ENCODE data around the gene SRCAP. TPM values are rescaled to one million over a fixed set of nuclear protein-coding genes. Genes with fewer than 3 reads are reported as not detected.

The SRCAP gene
- total RNA-seq, 1 experiment from 2014 or later, result 58.5 TPM

DNA sequence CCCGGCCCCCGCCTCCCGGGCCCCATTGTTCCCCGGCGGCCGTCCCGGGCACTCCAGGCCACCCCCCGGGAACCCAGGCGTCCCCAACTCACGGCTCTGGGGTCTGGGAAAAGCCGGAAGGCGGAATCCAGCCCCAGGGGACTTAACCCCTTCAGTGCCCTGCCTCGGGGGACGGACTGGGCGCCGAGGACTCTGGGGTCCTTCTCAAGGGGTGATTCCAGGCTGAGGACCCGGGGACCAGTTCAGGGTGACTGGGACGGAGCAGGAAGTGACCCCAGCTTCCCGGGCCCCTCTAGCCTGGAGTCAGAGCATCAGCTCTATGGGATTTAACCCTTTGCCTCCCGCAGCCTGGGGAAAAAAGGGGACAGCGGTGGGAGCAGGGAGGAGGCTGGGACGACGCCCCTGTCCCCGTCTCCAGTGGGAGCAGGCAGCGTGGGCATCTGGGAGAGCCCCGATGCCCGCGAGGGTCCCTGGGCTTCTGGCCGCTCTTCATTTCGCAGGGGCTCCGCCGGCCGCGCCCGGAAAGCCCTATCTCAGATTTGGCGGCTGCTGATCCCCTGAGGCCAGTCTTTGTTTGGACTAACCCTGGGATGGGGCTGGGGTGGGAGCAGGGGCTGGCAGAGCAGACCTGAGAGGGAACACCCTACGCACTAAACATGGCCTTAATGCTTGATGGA is 88.1 kb downstream of the SRCAP start, which contains the start of gene ZNF629 (continued):
- TF ChIP-seq, protein P1, sequence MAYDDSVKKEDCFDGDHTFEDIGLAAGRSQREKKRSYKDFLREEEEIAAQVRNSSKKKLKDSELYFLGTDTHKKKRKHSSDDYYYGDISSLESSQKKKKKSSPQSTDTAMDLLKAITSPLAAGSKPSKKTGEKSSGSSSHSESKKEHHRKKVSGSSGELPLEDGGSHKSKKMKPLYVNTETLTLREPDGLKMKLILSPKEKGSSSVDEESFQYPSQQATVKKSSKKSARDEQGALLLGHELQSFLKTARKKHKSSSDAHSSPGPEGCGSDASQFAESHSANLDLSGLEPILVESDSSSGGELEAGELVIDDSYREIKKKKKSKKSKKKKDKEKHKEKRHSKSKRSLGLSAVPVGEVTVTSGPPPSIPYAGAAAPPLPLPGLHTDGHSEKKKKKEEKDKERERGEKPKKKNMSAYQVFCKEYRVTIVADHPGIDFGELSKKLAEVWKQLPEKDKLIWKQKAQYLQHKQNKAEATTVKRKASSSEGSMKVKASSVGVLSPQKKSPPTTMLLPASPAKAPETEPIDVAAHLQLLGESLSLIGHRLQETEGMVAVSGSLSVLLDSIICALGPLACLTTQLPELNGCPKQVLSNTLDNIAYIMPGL (CRISPR knock-in tag; IDR thresholded peaks at IDR 0.05), result peak; percentile 73
- TF ChIP-seq, protein P2, sequence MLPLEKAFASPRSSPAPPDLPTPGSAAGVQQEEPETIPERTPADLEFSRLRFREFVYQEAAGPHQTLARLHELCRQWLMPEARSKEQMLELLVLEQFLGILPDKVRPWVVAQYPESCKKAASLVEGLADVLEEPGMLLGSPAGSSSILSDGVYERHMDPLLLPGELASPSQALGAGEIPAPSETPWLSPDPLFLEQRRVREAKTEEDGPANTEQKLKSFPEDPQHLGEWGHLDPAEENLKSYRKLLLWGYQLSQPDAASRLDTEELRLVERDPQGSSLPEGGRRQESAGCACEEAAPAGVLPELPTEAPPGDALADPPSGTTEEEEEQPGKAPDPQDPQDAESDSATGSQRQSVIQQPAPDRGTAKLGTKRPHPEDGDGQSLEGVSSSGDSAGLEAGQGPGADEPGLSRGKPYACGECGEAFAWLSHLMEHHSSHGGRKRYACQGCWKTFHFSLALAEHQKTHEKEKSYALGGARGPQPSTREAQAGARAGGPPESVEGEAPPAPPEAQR (CRISPR knock-in tag; IDR thresholded peaks at IDR 0.05), result no peak
- no peak for TF ChIP-seq ZNF138 (CRISPR knock-in tag; conservative IDR thresholded peaks at IDR 0.05)
- peak; percentile 82 for TF ChIP-seq GABPB1 (CRISPR knock-in tag; IDR thresholded peaks at IDR 0.05)
- TF ChIP-seq, protein P3, sequence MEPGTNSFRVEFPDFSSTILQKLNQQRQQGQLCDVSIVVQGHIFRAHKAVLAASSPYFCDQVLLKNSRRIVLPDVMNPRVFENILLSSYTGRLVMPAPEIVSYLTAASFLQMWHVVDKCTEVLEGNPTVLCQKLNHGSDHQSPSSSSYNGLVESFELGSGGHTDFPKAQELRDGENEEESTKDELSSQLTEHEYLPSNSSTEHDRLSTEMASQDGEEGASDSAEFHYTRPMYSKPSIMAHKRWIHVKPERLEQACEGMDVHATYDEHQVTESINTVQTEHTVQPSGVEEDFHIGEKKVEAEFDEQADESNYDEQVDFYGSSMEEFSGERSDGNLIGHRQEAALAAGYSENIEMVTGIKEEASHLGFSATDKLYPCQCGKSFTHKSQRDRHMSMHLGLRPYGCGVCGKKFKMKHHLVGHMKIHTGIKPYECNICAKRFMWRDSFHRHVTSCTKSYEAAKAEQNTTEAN (CRISPR knock-in tag; IDR thresholded peaks at IDR 0.05), result 0 out of 2 replicates have a peak, but pooled peaks have one; percentile 32
- TF ChIP-seq NR3C1 (CRISPR knock-in tag; conservative IDR thresholded peaks at IDR 0.05; ENCODE audit: low read depth), result no peak
- TF ChIP-seq KAT7 (CRISPR knock-in tag; IDR thresholded peaks at IDR 0.05; ENCODE audit: borderline replicate concordance), result peak; percentile 85
- TF ChIP-seq ZNF416 (CRISPR knock-in tag; IDR thresholded peaks at IDR 0.05), result no peak
- no peak for TF ChIP-seq GTF2I (CRISPR knock-in tag; conservative IDR thresholded peaks at IDR 0.05)
- no peak for TF ChIP-seq IRF2 (CRISPR knock-in tag; IDR thresholded peaks at IDR 0.05; ENCODE audit: borderline replicate concordance, low read depth)
- TF ChIP-seq EMX1 (CRISPR knock-in tag; IDR thresholded peaks at IDR 0.05), result no peak
- no peak for TF ChIP-seq HMGA2 (CRISPR knock-in tag; IDR thresholded peaks at IDR 0.05)
- TF ChIP-seq SMAD4 (CRISPR knock-in tag; IDR thresholded peaks at IDR 0.05), result no peak
- TF ChIP-seq, protein P4, sequence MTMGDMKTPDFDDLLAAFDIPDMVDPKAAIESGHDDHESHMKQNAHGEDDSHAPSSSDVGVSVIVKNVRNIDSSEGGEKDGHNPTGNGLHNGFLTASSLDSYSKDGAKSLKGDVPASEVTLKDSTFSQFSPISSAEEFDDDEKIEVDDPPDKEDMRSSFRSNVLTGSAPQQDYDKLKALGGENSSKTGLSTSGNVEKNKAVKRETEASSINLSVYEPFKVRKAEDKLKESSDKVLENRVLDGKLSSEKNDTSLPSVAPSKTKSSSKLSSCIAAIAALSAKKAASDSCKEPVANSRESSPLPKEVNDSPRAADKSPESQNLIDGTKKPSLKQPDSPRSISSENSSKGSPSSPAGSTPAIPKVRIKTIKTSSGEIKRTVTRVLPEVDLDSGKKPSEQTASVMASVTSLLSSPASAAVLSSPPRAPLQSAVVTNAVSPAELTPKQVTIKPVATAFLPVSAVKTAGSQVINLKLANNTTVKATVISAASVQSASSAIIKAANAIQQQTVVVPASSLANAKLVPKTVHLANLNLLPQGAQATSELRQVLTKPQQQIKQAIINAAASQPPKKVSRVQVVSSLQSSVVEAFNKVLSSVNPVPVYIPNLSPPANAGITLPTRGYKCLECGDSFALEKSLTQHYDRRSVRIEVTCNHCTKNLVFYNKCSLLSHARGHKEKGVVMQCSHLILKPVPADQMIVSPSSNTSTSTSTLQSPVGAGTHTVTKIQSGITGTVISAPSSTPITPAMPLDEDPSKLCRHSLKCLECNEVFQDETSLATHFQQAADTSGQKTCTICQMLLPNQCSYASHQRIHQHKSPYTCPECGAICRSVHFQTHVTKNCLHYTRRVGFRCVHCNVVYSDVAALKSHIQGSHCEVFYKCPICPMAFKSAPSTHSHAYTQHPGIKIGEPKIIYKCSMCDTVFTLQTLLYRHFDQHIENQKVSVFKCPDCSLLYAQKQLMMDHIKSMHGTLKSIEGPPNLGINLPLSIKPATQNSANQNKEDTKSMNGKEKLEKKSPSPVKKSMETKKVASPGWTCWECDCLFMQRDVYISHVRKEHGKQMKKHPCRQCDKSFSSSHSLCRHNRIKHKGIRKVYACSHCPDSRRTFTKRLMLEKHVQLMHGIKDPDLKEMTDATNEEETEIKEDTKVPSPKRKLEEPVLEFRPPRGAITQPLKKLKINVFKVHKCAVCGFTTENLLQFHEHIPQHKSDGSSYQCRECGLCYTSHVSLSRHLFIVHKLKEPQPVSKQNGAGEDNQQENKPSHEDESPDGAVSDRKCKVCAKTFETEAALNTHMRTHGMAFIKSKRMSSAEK (CRISPR knock-in tag; IDR thresholded peaks at IDR 0.05; ENCODE audit: borderline replicate concordance), result no peak
- TF ChIP-seq NR2C2 (CRISPR knock-in tag; IDR thresholded peaks at IDR 0.05), result no peak
- TF ChIP-seq RORB (CRISPR knock-in tag; IDR thresholded peaks at IDR 0.05), result no peak
- no peak for TF ChIP-seq JUN (CRISPR knock-in tag; IDR thresholded peaks at IDR 0.05)
- peak; percentile 46; the same call in 1 of the 2 replicates for TF ChIP-seq SP1 (CRISPR knock-in tag; conservative IDR thresholded peaks at IDR 0.05)
- TF ChIP-seq, protein P5, sequence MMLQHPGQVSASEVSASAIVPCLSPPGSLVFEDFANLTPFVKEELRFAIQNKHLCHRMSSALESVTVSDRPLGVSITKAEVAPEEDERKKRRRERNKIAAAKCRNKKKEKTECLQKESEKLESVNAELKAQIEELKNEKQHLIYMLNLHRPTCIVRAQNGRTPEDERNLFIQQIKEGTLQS (CRISPR knock-in tag; conservative IDR thresholded peaks at IDR 0.05), result no peak
- no peak for TF ChIP-seq TP53 (CRISPR knock-in tag; IDR thresholded peaks at IDR 0.05)
- no peak for TF ChIP-seq ZNF263 (CRISPR knock-in tag; IDR thresholded peaks at IDR 0.05; ENCODE audit: low read depth)
- TF ChIP-seq SOX15 (CRISPR knock-in tag; IDR thresholded peaks at IDR 0.05), result no peak
- no peak for TF ChIP-seq ELF4 (CRISPR knock-in tag; IDR thresholded peaks at IDR 0.05; ENCODE audit: low read depth)
- 0 out of 2 replicates have a peak, but pooled peaks have one; percentile 44 for TF ChIP-seq FOXP1 (CRISPR knock-in tag; IDR thresholded peaks at IDR 0.05; ENCODE audit: borderline replicate concordance)
- TF ChIP-seq, protein P6, sequence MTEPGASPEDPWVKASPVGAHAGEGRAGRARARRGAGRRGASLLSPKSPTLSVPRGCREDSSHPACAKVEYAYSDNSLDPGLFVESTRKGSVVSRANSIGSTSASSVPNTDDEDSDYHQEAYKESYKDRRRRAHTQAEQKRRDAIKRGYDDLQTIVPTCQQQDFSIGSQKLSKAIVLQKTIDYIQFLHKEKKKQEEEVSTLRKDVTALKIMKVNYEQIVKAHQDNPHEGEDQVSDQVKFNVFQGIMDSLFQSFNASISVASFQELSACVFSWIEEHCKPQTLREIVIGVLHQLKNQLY (CRISPR knock-in tag; IDR thresholded peaks at IDR 0.05), result no peak
- TF ChIP-seq ZNF317 (CRISPR knock-in tag; IDR thresholded peaks at IDR 0.05; ENCODE audit: borderline replicate concordance, low read depth), result no peak
- no peak for TF ChIP-seq NFYB (CRISPR knock-in tag; conservative IDR thresholded peaks at IDR 0.05; ENCODE audit: low read depth)
- TF ChIP-seq, protein P7, sequence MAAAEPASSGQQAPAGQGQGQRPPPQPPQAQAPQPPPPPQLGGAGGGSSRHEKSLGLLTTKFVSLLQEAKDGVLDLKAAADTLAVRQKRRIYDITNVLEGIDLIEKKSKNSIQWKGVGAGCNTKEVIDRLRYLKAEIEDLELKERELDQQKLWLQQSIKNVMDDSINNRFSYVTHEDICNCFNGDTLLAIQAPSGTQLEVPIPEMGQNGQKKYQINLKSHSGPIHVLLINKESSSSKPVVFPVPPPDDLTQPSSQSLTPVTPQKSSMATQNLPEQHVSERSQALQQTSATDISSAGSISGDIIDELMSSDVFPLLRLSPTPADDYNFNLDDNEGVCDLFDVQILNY (CRISPR knock-in tag; IDR thresholded peaks at IDR 0.05), result peak; percentile 68; the same call in 1 of the 2 replicates
- TF ChIP-seq, protein P8, sequence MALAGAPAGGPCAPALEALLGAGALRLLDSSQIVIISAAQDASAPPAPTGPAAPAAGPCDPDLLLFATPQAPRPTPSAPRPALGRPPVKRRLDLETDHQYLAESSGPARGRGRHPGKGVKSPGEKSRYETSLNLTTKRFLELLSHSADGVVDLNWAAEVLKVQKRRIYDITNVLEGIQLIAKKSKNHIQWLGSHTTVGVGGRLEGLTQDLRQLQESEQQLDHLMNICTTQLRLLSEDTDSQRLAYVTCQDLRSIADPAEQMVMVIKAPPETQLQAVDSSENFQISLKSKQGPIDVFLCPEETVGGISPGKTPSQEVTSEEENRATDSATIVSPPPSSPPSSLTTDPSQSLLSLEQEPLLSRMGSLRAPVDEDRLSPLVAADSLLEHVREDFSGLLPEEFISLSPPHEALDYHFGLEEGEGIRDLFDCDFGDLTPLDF (CRISPR knock-in tag; IDR thresholded peaks at IDR 0.05), result 0 out of 2 replicates have a peak, but pooled peaks have one; percentile 22

All from WTC11 (cell line).